H1 (cell line): Measurements from ENCODE around the gene AGBL1. TPM values are rescaled to one million over a fixed set of nuclear protein-coding genes. Genes with fewer than 3 reads are reported as not detected.

Source experiments
- CTCF ChIA-PET: fragments of 300-600 bp; sonication (Branson Sonifier 250); formaldehyde crosslinking; loops from one replicate; lab custom pipeline; 2021; ENCODE audit not compliant: partially characterized antibody; lab: Charles Lee
- POLR2A ChIA-PET: fragments of 300-600 bp; sonication (Branson Sonifier 250); formaldehyde crosslinking; loops from one replicate; lab custom pipeline; 2021; ENCODE audit warnings: inconsistent platforms; ENCODE audit not compliant: partially characterized antibody; lab: Charles Lee
- DNase-seq, 2 experiments: peaks; one replicate each; pipeline versions ENCODE4 v3.0.0 to v3.0.0-alpha.2; 2010 to 2022; ENCODE audit warnings: low spot score in 2 of 2, low read depth in 1 of 2, mixed read lengths in 1 of 2
- FAIRE-seq: peaks from 2 replicates; lab custom pipeline; 2011; peaks lifted over from hg19 to GRCh38; lab: Jason Lieb, UNC
- H2AFZ ChIP-seq: 2 replicates; pipeline ENCODE4 v1.8.1; 2012; ENCODE audit warnings: low read length, inconsistent platforms
- H2AK5ac ChIP-seq: 2 replicates; pipeline ENCODE4 v1.6.1; 2013; ENCODE audit warnings: low read depth, low read length
- H2BK120ac ChIP-seq: replicated peaks from 2 replicates; pipeline ENCODE3; 2013; ENCODE audit warnings: low read depth, low read length, inconsistent platforms
- H2BK12ac ChIP-seq: 2 replicates; pipeline ENCODE4 v1.6.1; 2013; ENCODE audit warnings: low read depth, low read length
- H2BK15ac ChIP-seq: 2 replicates; pipeline ENCODE4 v1.6.1; 2013; ENCODE audit warnings: low read length
- H2BK20ac ChIP-seq: 2 replicates; pipeline ENCODE4 v1.6.1; 2013; ENCODE audit warnings: low read length
- H2BK5ac ChIP-seq: 2 replicates; pipeline ENCODE4 v1.6.1; 2013; ENCODE audit warnings: low read depth, low read length
- H3K14ac ChIP-seq: 2 replicates; pipeline ENCODE4 v1.6.1; 2013; ENCODE audit warnings: inconsistent platforms; ENCODE audit not compliant: insufficient read length
- H3K18ac ChIP-seq: 2 replicates; pipeline ENCODE4 v1.6.1; 2013; ENCODE audit warnings: low read length; ENCODE audit errors: extremely low read depth
- H3K23ac ChIP-seq: 2 replicates; pipeline ENCODE4 v1.6.1; 2013; ENCODE audit warnings: inconsistent platforms; ENCODE audit not compliant: insufficient read length
- H3K23me2 ChIP-seq: 2 replicates; pipeline ENCODE4 v1.6.1; 2013; ENCODE audit warnings: low read depth, low read length
- H3K27ac ChIP-seq: 2 replicates; pipeline ENCODE4 v1.6.1; 2011; ENCODE audit warnings: low read depth, low read length, inconsistent platforms
- H3K27me3 ChIP-seq, 4 experiments: replicated peaks in 1 of 4; 1 replicate in 1 of 4; 2 replicates in 3 of 4; pipeline versions ENCODE4 v1.6.1 to v1.8.1; 2011 to 2013; ENCODE audit warnings: low read length in 3 of 4, mild to moderate bottlenecking in 3 of 4, inconsistent platforms in 2 of 4, mixed read lengths in 2 of 4, moderate library complexity in 1 of 4; ENCODE audit not compliant: control insufficient read depth in 3 of 4, insufficient read depth in 3 of 4; ENCODE audit errors: extremely low read depth in 1 of 4
- H3K36me3 ChIP-seq, 4 experiments: 2 replicates each; pipeline versions ENCODE4 v1.6.1 to v1.8.1; 2011 to 2013; ENCODE audit warnings: mild to moderate bottlenecking in 4 of 4, low read length in 3 of 4, moderate library complexity in 2 of 4, control low read depth in 1 of 4, inconsistent platforms in 1 of 4; ENCODE audit not compliant: insufficient read depth in 4 of 4, control insufficient read depth in 2 of 4
- H3K4ac ChIP-seq: replicated peaks from 2 replicates; pipeline ENCODE3; 2013; ENCODE audit warnings: low read length, low read depth, mixed read lengths, inconsistent platforms; ENCODE audit not compliant: insufficient read length
- H3K4me1 ChIP-seq, 4 experiments: replicated peaks in 1 of 4; 1 replicate in 1 of 4; 2 replicates in 3 of 4; pipeline versions ENCODE4 v1.6.1 to v1.8.1; 2011 to 2013; ENCODE audit warnings: low read length in 3 of 4, inconsistent platforms in 2 of 4, mixed read lengths in 1 of 4; ENCODE audit not compliant: insufficient read depth in 4 of 4, control insufficient read depth in 3 of 4
- H3K4me2 ChIP-seq, 2 experiments: 2 replicates each; pipeline versions ENCODE4 v1.6.1 to v1.8.1; 2011 to 2013; ENCODE audit warnings: low read depth in 2 of 2, low read length in 2 of 2, control low read depth in 1 of 2, inconsistent platforms in 1 of 2, mild to moderate bottlenecking in 1 of 2; ENCODE audit not compliant: insufficient read depth in 1 of 2
- H3K4me3 ChIP-seq, 4 experiments: fragments of 200-600, 300-600 bp in 1 of 4; sonication (generic), shearing (Covaris generic), sonication (Bioruptor Twin) in 1 of 4; 2 replicates each; pipeline versions ENCODE4 v1.5.1 to v1.8.1; 2011 to 2016; ENCODE audit warnings: low read length in 4 of 4, low read depth in 3 of 4, control low read depth in 2 of 4, inconsistent platforms in 2 of 4, mild to moderate bottlenecking in 2 of 4, mixed read lengths in 1 of 4, moderate library complexity in 1 of 4; ENCODE audit not compliant: insufficient read depth in 2 of 4; ENCODE audit errors: extremely low read depth in 1 of 4
- H3K56ac ChIP-seq: replicated peaks from 2 replicates; pipeline ENCODE3; 2013; ENCODE audit warnings: low read depth, mild to moderate bottlenecking, mixed read lengths, low read length, inconsistent platforms; ENCODE audit not compliant: insufficient read length
- H3K79me1 ChIP-seq: 2 replicates; pipeline ENCODE4 v1.6.1; 2013; ENCODE audit warnings: low read depth, low read length, control low read depth
- H3K79me2 ChIP-seq, 2 experiments: 2 replicates each; pipeline versions ENCODE4 v1.6.1 to v1.8.1; 2012 to 2013; ENCODE audit warnings: low read length in 2 of 2, mild to moderate bottlenecking in 2 of 2, inconsistent platforms in 1 of 2; ENCODE audit not compliant: insufficient read depth in 2 of 2, control insufficient read depth in 1 of 2
- H3K9ac ChIP-seq, 4 experiments: replicated peaks in 1 of 4; 1 replicate in 1 of 4; 2 replicates in 3 of 4; pipeline versions ENCODE4 v1.6.1 to v1.8.1; 2011 to 2013; ENCODE audit warnings: low read depth in 3 of 4, low read length in 3 of 4, control low read depth in 2 of 4, mild to moderate bottlenecking in 2 of 4, moderate library complexity in 2 of 4, inconsistent platforms in 1 of 4; ENCODE audit errors: extremely low read depth in 1 of 4
- H3K9me3 ChIP-seq, 2 experiments: 2 replicates each; pipeline versions ENCODE4 v1.6.1 to v1.8.1; 2012 to 2013; ENCODE audit warnings: mild to moderate bottlenecking in 2 of 2, moderate library complexity in 2 of 2, control low read depth in 1 of 2, inconsistent platforms in 1 of 2, low read depth in 1 of 2, low read length in 1 of 2, mixed read lengths in 1 of 2; ENCODE audit not compliant: insufficient read depth in 2 of 2
- H4K20me1 ChIP-seq, 2 experiments: replicated peaks in 1 of 2; 2 replicates each; pipeline versions ENCODE3 to v1.8.1; 2011 to 2013; ENCODE audit warnings: inconsistent platforms in 2 of 2, low read length in 2 of 2, mild to moderate bottlenecking in 1 of 2; ENCODE audit not compliant: insufficient read depth in 2 of 2, control insufficient read depth in 1 of 2
- H4K5ac ChIP-seq: 2 replicates; pipeline ENCODE4 v1.6.1; 2013; ENCODE audit warnings: low read length, low read depth, mixed read lengths, inconsistent platforms; ENCODE audit not compliant: insufficient read length
- H4K8ac ChIP-seq: 2 replicates; pipeline ENCODE4 v1.8.0; 2013; ENCODE audit warnings: mild to moderate bottlenecking, moderate library complexity, low read length, inconsistent platforms; ENCODE audit not compliant: insufficient read depth; ENCODE audit errors: extremely low read depth
- H4K91ac ChIP-seq: replicated peaks from 2 replicates; pipeline ENCODE3; 2013; ENCODE audit warnings: low read length, mixed read lengths, inconsistent platforms; ENCODE audit not compliant: insufficient read length
- BACH1 ChIP-seq: IDR thresholded peaks from 2 replicates; pipeline ENCODE4 v1.6.1; 2012; ENCODE audit warnings: low read length, improper control_type of control experiment
- CHD1 ChIP-seq: IDR thresholded peaks from 2 replicates; pipeline ENCODE4 v1.6.1; 2012; ENCODE audit warnings: low read depth, low read length, improper control_type of control experiment
- JUND ChIP-seq: IDR thresholded peaks from 2 replicates; pipeline ENCODE4 v1.6.1; 2011; ENCODE audit warnings: mild to moderate bottlenecking, improper control_type of control experiment, low read length
- MAFK ChIP-seq: IDR thresholded peaks from 2 replicates; pipeline ENCODE4 v1.6.1; 2012; ENCODE audit warnings: low read depth, mild to moderate bottlenecking, improper control_type of control experiment, low read length
- PHF8 ChIP-seq: fragments of 200-600 bp; sonication (generic); conservative IDR thresholded peaks from 2 replicates; pipeline ENCODE4 v1.7.1; 2012; ENCODE audit warnings: low read depth, mild to moderate bottlenecking, inconsistent platforms, low read length, moderate library complexity
- POLR2A ChIP-seq, 2 experiments: IDR thresholded peaks; 1 replicate in 1 of 2; 2 replicates in 1 of 2; pipeline ENCODE4 v1.6.1; 2011; ENCODE audit warnings: low read depth in 2 of 2, low read length in 2 of 2, mild to moderate bottlenecking in 2 of 2; ENCODE audit errors: control extremely low read depth in 1 of 2
- POU5F1 ChIP-seq: IDR thresholded peaks from 2 replicates; pipeline ENCODE4 v1.6.1; 2011; ENCODE audit warnings: low read depth, mild to moderate bottlenecking, low read length, moderate library complexity
- SIRT6 ChIP-seq: IDR thresholded peaks from one replicate; pipeline ENCODE4 v1.7.1; 2012; ENCODE audit warnings: low read length, inconsistent platforms
- SP1 ChIP-seq: IDR thresholded peaks from 2 replicates; pipeline ENCODE4 v1.6.1; 2011; ENCODE audit warnings: low read depth, low read length
- SP4 ChIP-seq: IDR thresholded peaks from 2 replicates; pipeline ENCODE4 v1.6.1; 2012; ENCODE audit warnings: low read length, inconsistent platforms
- TAF1 ChIP-seq: IDR thresholded peaks from 2 replicates; pipeline ENCODE4 v1.6.1; 2011; ENCODE audit warnings: mild to moderate bottlenecking, low read depth, low read length
- TCF12 ChIP-seq: IDR thresholded peaks from 2 replicates; pipeline ENCODE4 v1.6.1; 2011; ENCODE audit warnings: low read depth, mild to moderate bottlenecking, low read length
- TEAD4 ChIP-seq: IDR thresholded peaks from 2 replicates; pipeline ENCODE4 v1.6.1; 2012; ENCODE audit warnings: low read depth, low read length, inconsistent platforms, mixed read lengths
- ZNF274 ChIP-seq: IDR thresholded peaks from 2 replicates; pipeline ENCODE4 v1.7.0; 2012; ENCODE audit warnings: low read length, borderline replicate concordance; ENCODE audit errors: extremely low read depth
- WGBS, 2 experiments: shearing (Covaris generic) in 1 of 2; methylation state at CpG; one replicate each; pipeline versions ENCODE4 v1.1.6 to v1.1.7; 2013 to 2015; ENCODE audit warnings: low lambda C conversion rate in 2 of 2, mixed read lengths in 2 of 2, inconsistent platforms in 1 of 2, low coverage in 1 of 2, missing lambda C conversion rate in 1 of 2; ENCODE audit not compliant: insufficient replicate concordance in 2 of 2, insufficient coverage in 1 of 2, insufficient read length in 1 of 2; ENCODE audit errors: extremely low coverage in 1 of 2, missing lambda C conversion rate in 1 of 2; 5-methylcytosine and 5-hydroxymethylcytosine counted together
- polyA plus RNA-seq, 7 experiments: library from polyadenylated mRNA; depleted of rRNA in 3 of 7; stranded (reverse) in 5 of 7; unstranded in 2 of 7; fragments of >200 nt in 5 of 7; fragments of 200-250 nt in 2 of 7; gene quantifications; 1 replicate in 5 of 7; 2 replicates in 1 of 7; 4 replicates in 1 of 7; pipeline versions ENCODE4 v1.2.1 to v1.2.3, GENCODE V29; 2011 to 2013; ENCODE audit warnings: missing spikeins in 2 of 7, mixed read lengths in 2 of 7
- total RNA-seq: library from RNA; stranded (reverse); fragmentation: NEBNext Ultra II Directional; extraction: Animal tissue kit (Norgen Biotek cat#: 25700); gene quantifications from 2 replicates; pipeline ENCODE4 v1.2.1, GENCODE V29; 2021
- TF ChIP-seq, protein P1 (sequence below): IDR thresholded peaks from 2 replicates; pipeline ENCODE4 v1.6.1; 2012; ENCODE audit warnings: inconsistent platforms

Gene AGBL1
- total and polyA plus RNA-seq, 2 of the 8 experiments (the other 6 are each of a cell fraction or from before 2014, with no cell fraction given), result not detected

DNA sequence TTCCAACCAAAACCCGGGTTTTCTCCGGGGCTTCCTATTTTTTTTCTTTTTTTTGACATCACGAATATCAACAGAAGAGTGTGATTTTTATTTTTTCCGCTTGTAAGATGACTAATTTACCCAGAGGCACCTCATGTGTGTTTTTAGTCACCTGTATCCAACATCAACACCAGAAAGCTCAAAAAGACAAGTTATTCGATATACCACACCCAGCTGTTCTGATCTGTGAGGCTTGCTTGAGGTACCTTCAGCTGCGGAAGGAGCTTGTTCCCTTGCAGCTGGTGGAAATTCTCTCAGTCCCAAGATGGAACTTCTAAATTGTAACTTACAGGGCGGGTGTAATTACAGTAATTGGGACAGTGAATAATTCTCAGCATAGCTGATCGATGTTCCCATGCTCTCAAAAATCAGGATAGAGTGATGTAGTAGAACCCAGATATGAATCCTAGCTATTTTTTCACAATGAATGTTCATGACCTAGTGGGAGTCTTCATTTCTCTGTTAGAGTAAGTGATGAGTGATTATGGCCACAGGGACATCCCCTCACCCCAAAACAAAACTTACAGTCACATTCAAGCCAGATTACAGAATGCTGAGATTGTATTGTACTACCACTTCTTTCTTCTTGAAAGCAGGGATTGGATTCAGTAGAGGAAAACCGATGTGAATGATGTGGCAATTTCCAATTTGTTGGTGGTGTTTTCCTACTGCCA is 232.1 kb downstream of the AGBL1 start:
- Histone ChIP-seq H2BK5ac (no peak overlapping the region), H2BK120ac (no peak overlapping the region), H3K27ac (no peak overlapping the region), H3K4ac (no peak overlapping the region), H4K5ac (no peak overlapping the region), H2BK20ac (no peak overlapping the region), H2BK15ac (no peak overlapping the region), H4K20me1 (no peaks in the 10 kb centered on the region), H3K79me2 (no peaks in the 10 kb centered on the region), H3K4me3 (no peak overlapping the region), H2AFZ (no peak overlapping the region), H3K23me2 (no peaks in the 10 kb centered on the region), H3K36me3 (no peaks in the 10 kb centered on the region), H3K14ac (no peak overlapping the region), H3K27me3 (no peaks in the 10 kb centered on the region), H3K23ac (no peak overlapping the region), H2AK5ac (no peak overlapping the region), H3K9me3 (no peaks in the 10 kb centered on the region), H3K79me1 (no peaks in the 10 kb centered on the region), H4K91ac (no peak overlapping the region), H3K4me2 (no peak overlapping the region), H2BK12ac (no peak overlapping the region), H3K56ac (no peak overlapping the region), H3K4me1 (no peaks in the 10 kb centered on the region), H3K18ac (no peak overlapping the region), H3K9ac (no peak overlapping the region), H4K8ac (no peak overlapping the region)
- POLR2A ChIA-PET, result no interaction called here
- TF ChIP-seq CHD1, result no peak
- TF ChIP-seq ZNF274, result no peak
- TF ChIP-seq POLR2A (IDR thresholded peaks at IDR 0.05; ENCODE audit: control extremely low read depth in 1 of 2, low read depth in 2 of 2, low read length in 2 of 2), result no peak
- no peak for TF ChIP-seq TCF12
- no peak for TF ChIP-seq POU5F1
- TF ChIP-seq JUND, result no peak
- no peak for TF ChIP-seq SIRT6
- TF ChIP-seq TAF1, result no peak
- no peak for TF ChIP-seq SP4
- TF ChIP-seq MAFK, result no peak
- TF ChIP-seq, protein P1, sequence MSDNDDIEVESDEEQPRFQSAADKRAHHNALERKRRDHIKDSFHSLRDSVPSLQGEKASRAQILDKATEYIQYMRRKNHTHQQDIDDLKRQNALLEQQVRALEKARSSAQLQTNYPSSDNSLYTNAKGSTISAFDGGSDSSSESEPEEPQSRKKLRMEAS, result no peak
- TF ChIP-seq BACH1, result no peak
- TF ChIP-seq TEAD4, result no peak
- TF ChIP-seq PHF8, result no peak
- no peak for TF ChIP-seq SP1
- WGBS, 2 experiments, result 89% methylated on average over 9 of the region's 9 CpGs; no CpG with 5 or more reads in 1 of the 2 experiments
- DNase-seq (no peak), FAIRE-seq (no peak)
- CTCF ChIA-PET, result interaction anchor here (0.9 to 1.0 kb wide), 2 partner anchors 13 to 80 kb away, joined by 3 to 4 read pairs; no protein-coding TSS in a partner anchor
